Skeletal muscle tissue (tissue), 4 donors: ENCODE measurements around the gene VSTM5. TPM values are rescaled to one million over a fixed set of nuclear protein-coding genes. Genes with fewer than 3 reads are reported as not detected.

ENCODE experiments used
- H3K27ac ChIP-seq: one replicate; pipeline ENCODE4 v1.7.0; 2013; ENCODE audit warnings: mild to moderate bottlenecking, low read depth, low read length, inconsistent platforms
- H3K27me3 ChIP-seq, 3 donors: one replicate each; pipeline ENCODE4 v1.7.0; 2013; ENCODE audit warnings: low read length in 3 of 3; ENCODE audit not compliant: control insufficient read depth in 3 of 3, insufficient read depth in 3 of 3
- H3K36me3 ChIP-seq, 3 donors: one replicate each; pipeline ENCODE4 v1.7.0; 2013; ENCODE audit warnings: low read length in 3 of 3; ENCODE audit not compliant: control insufficient read depth in 3 of 3, insufficient read depth in 3 of 3
- H3K4me1 ChIP-seq, 3 donors: one replicate each; pipeline ENCODE4 v1.7.0; 2013; ENCODE audit warnings: low read length in 3 of 3, mild to moderate bottlenecking in 3 of 3; ENCODE audit not compliant: control insufficient read depth in 3 of 3, insufficient read depth in 3 of 3
- H3K4me3 ChIP-seq, 3 donors: one replicate each; pipeline ENCODE4 v1.7.0; 2013; ENCODE audit warnings: low read length in 3 of 3
- H3K9ac ChIP-seq, 3 donors: one replicate each; pipeline ENCODE4 v1.7.0; 2013; ENCODE audit warnings: low read length in 3 of 3, mild to moderate bottlenecking in 3 of 3, moderate library complexity in 2 of 3, low read depth in 1 of 3
- H3K9me3 ChIP-seq, 3 donors: one replicate each; pipeline ENCODE4 v1.7.0; 2013; ENCODE audit warnings: low read length in 3 of 3; ENCODE audit not compliant: control insufficient read depth in 3 of 3
- total RNA-seq: library from RNA; depleted of rRNA; stranded (reverse); fragments of >200 nt; gene quantifications from one replicate; pipeline ENCODE4 v1.2.3, GENCODE V29; 2014
- donor health status: Osteomylitis.

The VSTM5 gene
- total RNA-seq, 1 donor from 2014 or later: not detected

DNA sequence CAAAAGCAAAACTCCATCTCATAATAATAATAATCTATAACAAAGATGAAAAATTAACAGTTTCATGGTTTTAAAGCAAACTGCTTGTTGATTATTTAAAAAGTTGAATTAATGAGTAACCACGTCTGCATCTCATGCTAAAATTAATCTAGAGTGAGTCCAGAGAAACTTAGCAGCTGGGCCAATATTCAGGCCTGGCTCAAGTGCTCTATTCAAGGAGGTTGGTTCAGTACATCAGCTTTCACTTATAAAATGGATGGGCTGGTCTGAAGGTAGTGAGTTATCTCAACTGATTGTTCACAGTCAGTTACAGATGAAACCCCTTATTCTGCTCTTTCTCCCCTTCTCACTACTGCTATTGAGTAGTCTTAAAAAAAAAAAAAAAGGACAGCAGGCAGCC lies 23.1 kb downstream of the VSTM5 start:
- Histone ChIP-seq H3K27ac (no peak overlapping the region), H3K4me1 (no peaks in the 10 kb centered on the region), H3K4me3 (no peak overlapping the region), H3K27me3 (no peaks in the 10 kb centered on the region), H3K36me3 (no peaks in the 10 kb centered on the region), H3K9me3 (no peaks in the 10 kb centered on the region), H3K9ac (no peak overlapping the region)

DNA sequence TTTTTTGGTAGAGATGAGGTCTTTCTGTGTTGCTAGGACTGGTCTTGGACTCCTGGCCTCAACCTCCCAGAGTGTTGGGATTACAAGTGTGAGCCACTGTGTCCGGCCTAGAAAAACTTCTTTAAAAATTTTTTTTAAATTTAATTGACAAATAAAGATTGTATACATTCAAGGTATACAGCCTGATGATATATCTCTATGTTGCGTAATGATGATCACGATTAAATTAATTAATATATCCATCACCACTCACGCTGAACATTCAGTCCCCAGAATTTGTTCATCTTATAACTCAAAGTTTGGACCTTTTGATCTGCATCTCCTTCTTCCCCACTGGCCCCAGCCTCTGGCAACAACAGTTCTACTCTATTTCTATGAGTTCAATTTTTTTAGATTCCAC lies 27.2 kb downstream of the VSTM5 start:
- Histone ChIP-seq H3K27ac (no peak overlapping the region), H3K36me3 (peaks cover 0 to 6% (median 0%) of the 10 kb centered on the region in 3 donors), H3K9ac (no peak overlapping the region), H3K4me3 (no peak overlapping the region), H3K27me3 (no peaks in the 10 kb centered on the region), H3K4me1 (no peaks in the 10 kb centered on the region), H3K9me3 (no peaks in the 10 kb centered on the region)

GRCh38 chr11:93822359-93822758 lies 28.1 kb downstream of the VSTM5 start:
- peaks cover 0 to 6% (median 2%) of the 10 kb centered on the region in 3 donors for H3K36me3 ChIP-seq
- no peak overlapping the region for H3K27ac ChIP-seq
- no peaks in the 10 kb centered on the region for H3K27me3 ChIP-seq
- H3K9me3 ChIP-seq: no peaks in the 10 kb centered on the region
- no peaks in the 10 kb centered on the region for H3K4me1 ChIP-seq
- no peak overlapping the region for H3K9ac ChIP-seq
- no peak overlapping the region for H3K4me3 ChIP-seq

DNA sequence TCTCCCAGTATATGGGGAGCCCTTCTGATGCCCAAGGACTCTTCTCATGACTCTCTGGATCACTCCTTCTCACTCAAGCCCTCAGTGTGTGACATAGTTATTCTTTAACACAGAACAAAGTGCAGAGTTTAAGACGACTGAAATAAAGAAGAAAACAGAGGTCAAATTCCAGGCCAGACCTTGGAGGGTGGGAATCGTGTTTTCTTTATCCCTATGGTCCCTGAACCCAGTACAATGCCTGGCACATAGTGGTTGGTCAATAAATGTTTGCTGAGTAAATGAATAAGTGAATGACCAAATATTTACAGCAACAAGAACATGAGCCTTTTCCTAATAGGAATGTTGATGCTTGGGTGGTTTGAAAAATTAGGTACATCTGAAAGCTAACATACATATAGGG lies 28.8 kb downstream of the VSTM5 start:
- no peak overlapping the region for H3K27ac ChIP-seq
- H3K27me3 ChIP-seq: no peaks in the 10 kb centered on the region
- no peaks in the 10 kb centered on the region for H3K9me3 ChIP-seq
- H3K36me3 ChIP-seq: peaks cover 0 to 6% (median 5%) of the 10 kb centered on the region in 3 donors
- no peak overlapping the region for H3K4me3 ChIP-seq
- H3K9ac ChIP-seq: no peak overlapping the region
- no peaks in the 10 kb centered on the region for H3K4me1 ChIP-seq

- no peaks in the 10 kb centered on the region for H3K9me3 ChIP-seq
- H3K27ac ChIP-seq: no peak overlapping the region
- H3K4me1 ChIP-seq: no peaks in the 10 kb centered on the region
- no peak overlapping the region for H3K4me3 ChIP-seq
- H3K27me3 ChIP-seq: no peaks in the 10 kb centered on the region
- H3K9ac ChIP-seq: no peak overlapping the region
- H3K36me3 ChIP-seq: peaks cover 0 to 6% (median 5%) of the 10 kb centered on the region in 3 donors
These were observed 29.6 kb downstream of the VSTM5 start for GRCh38 chr11:93820847-93821246.

GRCh38 chr11:93819966-93820695 lies 30.3 kb downstream of the VSTM5 start:
- no peaks in the 10 kb centered on the region for H3K4me1 ChIP-seq
- H3K4me3 ChIP-seq: no peak overlapping the region
- H3K36me3 ChIP-seq: peaks cover 0 to 6% (median 5%) of the 10 kb centered on the region in 3 donors
- no peak overlapping the region for H3K9ac ChIP-seq
- no peaks in the 10 kb centered on the region for H3K9me3 ChIP-seq
- no peaks in the 10 kb centered on the region for H3K27me3 ChIP-seq
- H3K27ac ChIP-seq: no peak overlapping the region

- H3K4me1 ChIP-seq: no peaks in the 10 kb centered on the region
- H3K36me3 ChIP-seq: peaks cover 2 to 22% (median 18%) of the 10 kb centered on the region in 3 donors
- no peaks in the 10 kb centered on the region for H3K9me3 ChIP-seq
- H3K27ac ChIP-seq: no peak overlapping the region
- H3K9ac ChIP-seq: no peak overlapping the region
- no peaks in the 10 kb centered on the region for H3K27me3 ChIP-seq
- no peak overlapping the region for H3K4me3 ChIP-seq
These were observed 32.7 kb downstream of the VSTM5 start for GRCh38 chr11:93817426-93818348.

GRCh38 chr11:93814966-93815633 lies 35.3 kb downstream of the VSTM5 start:
- Histone ChIP-seq H3K27ac (no peak overlapping the region), H3K9me3 (no peaks in the 10 kb centered on the region), H3K9ac (no peak overlapping the region), H3K4me1 (no peaks in the 10 kb centered on the region), H3K36me3 (peaks cover 17 to 45% (median 35%) of the 10 kb centered on the region in 3 donors), H3K27me3 (no peaks in the 10 kb centered on the region), H3K4me3 (no peak overlapping the region)

GRCh38 chr11:93813974-93814373 lies 36.4 kb downstream of the VSTM5 start:
- peaks cover 23 to 53% (median 41%) of the 10 kb centered on the region in 3 donors for H3K36me3 ChIP-seq
- H3K4me3 ChIP-seq: no peak overlapping the region
- H3K4me1 ChIP-seq: no peaks in the 10 kb centered on the region

More at GRCh38 chr11:93813974-93814373, 36.4 kb downstream of the VSTM5 start:
- Histone ChIP-seq H3K9ac (no peak overlapping the region), H3K27me3 (no peaks in the 10 kb centered on the region), H3K27ac (no peak overlapping the region), H3K9me3 (no peaks in the 10 kb centered on the region)
